H1 (cell line): Measurements from ENCODE around the gene FZD8. TPM values are rescaled to one million over a fixed set of nuclear protein-coding genes. Genes with fewer than 3 reads are reported as not detected.
A peak's percentile ranks its signal among the peaks of the same experiment; 100 is the strongest.

ENCODE experiments used
- CTCF ChIA-PET: fragments of 300-600 bp; sonication (Branson Sonifier 250); formaldehyde crosslinking; loops from one replicate; lab custom pipeline; 2021; ENCODE audit not compliant: partially characterized antibody; lab: Charles Lee
- POLR2A ChIA-PET: fragments of 300-600 bp; sonication (Branson Sonifier 250); formaldehyde crosslinking; loops from one replicate; lab custom pipeline; 2021; ENCODE audit warnings: inconsistent platforms; ENCODE audit not compliant: partially characterized antibody; lab: Charles Lee
- DNase-seq, 2 experiments: peaks; one replicate each; pipeline versions ENCODE4 v3.0.0 to v3.0.0-alpha.2; 2010 to 2022; ENCODE audit warnings: low spot score in 2 of 2, low read depth in 1 of 2, mixed read lengths in 1 of 2
- FAIRE-seq: peaks from 2 replicates; lab custom pipeline; 2011; peaks lifted over from hg19 to GRCh38; lab: Jason Lieb, UNC
- H2AFZ ChIP-seq: 2 replicates; pipeline ENCODE4 v1.8.1; 2012; ENCODE audit warnings: low read length, inconsistent platforms
- H2AK5ac ChIP-seq: 2 replicates; pipeline ENCODE4 v1.6.1; 2013; ENCODE audit warnings: low read depth, low read length
- H2BK120ac ChIP-seq: replicated peaks from 2 replicates; pipeline ENCODE3; 2013; ENCODE audit warnings: low read depth, low read length, inconsistent platforms
- H2BK12ac ChIP-seq: 2 replicates; pipeline ENCODE4 v1.6.1; 2013; ENCODE audit warnings: low read depth, low read length
- H2BK15ac ChIP-seq: 2 replicates; pipeline ENCODE4 v1.6.1; 2013; ENCODE audit warnings: low read length
- H2BK20ac ChIP-seq: 2 replicates; pipeline ENCODE4 v1.6.1; 2013; ENCODE audit warnings: low read length
- H2BK5ac ChIP-seq: 2 replicates; pipeline ENCODE4 v1.6.1; 2013; ENCODE audit warnings: low read depth, low read length
- H3K14ac ChIP-seq: 2 replicates; pipeline ENCODE4 v1.6.1; 2013; ENCODE audit warnings: inconsistent platforms; ENCODE audit not compliant: insufficient read length
- H3K18ac ChIP-seq: 2 replicates; pipeline ENCODE4 v1.6.1; 2013; ENCODE audit warnings: low read length; ENCODE audit errors: extremely low read depth
- H3K23ac ChIP-seq: 2 replicates; pipeline ENCODE4 v1.6.1; 2013; ENCODE audit warnings: inconsistent platforms; ENCODE audit not compliant: insufficient read length
- H3K23me2 ChIP-seq: 2 replicates; pipeline ENCODE4 v1.6.1; 2013; ENCODE audit warnings: low read depth, low read length
- H3K27ac ChIP-seq: 2 replicates; pipeline ENCODE4 v1.6.1; 2011; ENCODE audit warnings: low read depth, low read length, inconsistent platforms
- H3K27me3 ChIP-seq, 4 experiments: replicated peaks in 1 of 4; 1 replicate in 1 of 4; 2 replicates in 3 of 4; pipeline versions ENCODE4 v1.6.1 to v1.8.1; 2011 to 2013; ENCODE audit warnings: low read length in 3 of 4, mild to moderate bottlenecking in 3 of 4, inconsistent platforms in 2 of 4, mixed read lengths in 2 of 4, moderate library complexity in 1 of 4; ENCODE audit not compliant: control insufficient read depth in 3 of 4, insufficient read depth in 3 of 4; ENCODE audit errors: extremely low read depth in 1 of 4
- H3K36me3 ChIP-seq, 4 experiments: 2 replicates each; pipeline versions ENCODE4 v1.6.1 to v1.8.1; 2011 to 2013; ENCODE audit warnings: mild to moderate bottlenecking in 4 of 4, low read length in 3 of 4, moderate library complexity in 2 of 4, control low read depth in 1 of 4, inconsistent platforms in 1 of 4; ENCODE audit not compliant: insufficient read depth in 4 of 4, control insufficient read depth in 2 of 4
- H3K4ac ChIP-seq: replicated peaks from 2 replicates; pipeline ENCODE3; 2013; ENCODE audit warnings: low read length, low read depth, mixed read lengths, inconsistent platforms; ENCODE audit not compliant: insufficient read length
- H3K4me1 ChIP-seq, 4 experiments: replicated peaks in 1 of 4; 1 replicate in 1 of 4; 2 replicates in 3 of 4; pipeline versions ENCODE4 v1.6.1 to v1.8.1; 2011 to 2013; ENCODE audit warnings: low read length in 3 of 4, inconsistent platforms in 2 of 4, mixed read lengths in 1 of 4; ENCODE audit not compliant: insufficient read depth in 4 of 4, control insufficient read depth in 3 of 4
- H3K4me2 ChIP-seq, 2 experiments: 2 replicates each; pipeline versions ENCODE4 v1.6.1 to v1.8.1; 2011 to 2013; ENCODE audit warnings: low read depth in 2 of 2, low read length in 2 of 2, control low read depth in 1 of 2, inconsistent platforms in 1 of 2, mild to moderate bottlenecking in 1 of 2; ENCODE audit not compliant: insufficient read depth in 1 of 2
- H3K4me3 ChIP-seq, 4 experiments: fragments of 200-600, 300-600 bp in 1 of 4; sonication (generic), shearing (Covaris generic), sonication (Bioruptor Twin) in 1 of 4; 2 replicates each; pipeline versions ENCODE4 v1.5.1 to v1.8.1; 2011 to 2016; ENCODE audit warnings: low read length in 4 of 4, low read depth in 3 of 4, control low read depth in 2 of 4, inconsistent platforms in 2 of 4, mild to moderate bottlenecking in 2 of 4, mixed read lengths in 1 of 4, moderate library complexity in 1 of 4; ENCODE audit not compliant: insufficient read depth in 2 of 4; ENCODE audit errors: extremely low read depth in 1 of 4
- H3K56ac ChIP-seq: replicated peaks from 2 replicates; pipeline ENCODE3; 2013; ENCODE audit warnings: low read depth, mild to moderate bottlenecking, mixed read lengths, low read length, inconsistent platforms; ENCODE audit not compliant: insufficient read length
- H3K79me1 ChIP-seq: 2 replicates; pipeline ENCODE4 v1.6.1; 2013; ENCODE audit warnings: low read depth, low read length, control low read depth
- H3K79me2 ChIP-seq, 2 experiments: 2 replicates each; pipeline versions ENCODE4 v1.6.1 to v1.8.1; 2012 to 2013; ENCODE audit warnings: low read length in 2 of 2, mild to moderate bottlenecking in 2 of 2, inconsistent platforms in 1 of 2; ENCODE audit not compliant: insufficient read depth in 2 of 2, control insufficient read depth in 1 of 2
- H3K9ac ChIP-seq, 4 experiments: replicated peaks in 1 of 4; 1 replicate in 1 of 4; 2 replicates in 3 of 4; pipeline versions ENCODE4 v1.6.1 to v1.8.1; 2011 to 2013; ENCODE audit warnings: low read depth in 3 of 4, low read length in 3 of 4, control low read depth in 2 of 4, mild to moderate bottlenecking in 2 of 4, moderate library complexity in 2 of 4, inconsistent platforms in 1 of 4; ENCODE audit errors: extremely low read depth in 1 of 4
- H3K9me3 ChIP-seq, 2 experiments: 2 replicates each; pipeline versions ENCODE4 v1.6.1 to v1.8.1; 2012 to 2013; ENCODE audit warnings: mild to moderate bottlenecking in 2 of 2, moderate library complexity in 2 of 2, control low read depth in 1 of 2, inconsistent platforms in 1 of 2, low read depth in 1 of 2, low read length in 1 of 2, mixed read lengths in 1 of 2; ENCODE audit not compliant: insufficient read depth in 2 of 2
- H4K20me1 ChIP-seq, 2 experiments: replicated peaks in 1 of 2; 2 replicates each; pipeline versions ENCODE3 to v1.8.1; 2011 to 2013; ENCODE audit warnings: inconsistent platforms in 2 of 2, low read length in 2 of 2, mild to moderate bottlenecking in 1 of 2; ENCODE audit not compliant: insufficient read depth in 2 of 2, control insufficient read depth in 1 of 2
- H4K5ac ChIP-seq: 2 replicates; pipeline ENCODE4 v1.6.1; 2013; ENCODE audit warnings: low read length, low read depth, mixed read lengths, inconsistent platforms; ENCODE audit not compliant: insufficient read length
- H4K8ac ChIP-seq: 2 replicates; pipeline ENCODE4 v1.8.0; 2013; ENCODE audit warnings: mild to moderate bottlenecking, moderate library complexity, low read length, inconsistent platforms; ENCODE audit not compliant: insufficient read depth; ENCODE audit errors: extremely low read depth
- H4K91ac ChIP-seq: replicated peaks from 2 replicates; pipeline ENCODE3; 2013; ENCODE audit warnings: low read length, mixed read lengths, inconsistent platforms; ENCODE audit not compliant: insufficient read length
- ASH2L ChIP-seq: fragments of 200-600, 300-600 bp; sonication (generic); IDR thresholded peaks from one replicate; pipeline ENCODE4 v1.7.1; 2017; ENCODE audit warnings: low read length
- BACH1 ChIP-seq: IDR thresholded peaks from 2 replicates; pipeline ENCODE4 v1.6.1; 2012; ENCODE audit warnings: low read length, improper control_type of control experiment
- CBX5 ChIP-seq: fragments of 300-800, 300-1000 bp; sonication (generic); IDR thresholded peaks from 2 replicates; pipeline ENCODE4 v1.7.1; 2016; ENCODE audit warnings: antibody characterized with exemption, low read length, low read depth
- CHD1 ChIP-seq: IDR thresholded peaks from 2 replicates; pipeline ENCODE4 v1.6.1; 2012; ENCODE audit warnings: low read depth, low read length, improper control_type of control experiment
- CHD2 ChIP-seq: IDR thresholded peaks from 2 replicates; pipeline ENCODE4 v1.6.1; 2012; ENCODE audit warnings: low read length, improper control_type of control experiment
- CTBP2 ChIP-seq: IDR thresholded peaks from 2 replicates; pipeline ENCODE4 v1.7.0; 2011; ENCODE audit warnings: borderline replicate concordance, mild to moderate bottlenecking, moderate library complexity, mixed read lengths, low read length; ENCODE audit not compliant: insufficient read depth, insufficient read length
- CTCF ChIP-seq, 3 experiments: IDR thresholded peaks; 1 replicate in 2 of 3; 2 replicates in 1 of 3; pipeline versions ENCODE4 v1.5.1 to v1.6.1; 2011; ENCODE audit warnings: low read length in 3 of 3, mild to moderate bottlenecking in 3 of 3, inconsistent platforms in 2 of 3, low read depth in 1 of 3, moderate library complexity in 1 of 3; ENCODE audit not compliant: insufficient read depth in 1 of 3; ENCODE audit errors: control extremely low read depth in 1 of 3
- EP300 ChIP-seq, 2 experiments: IDR thresholded peaks; 1 replicate in 1 of 2; 2 replicates in 1 of 2; pipeline ENCODE4 v1.6.1; 2011 to 2012; ENCODE audit warnings: low read depth in 2 of 2, low read length in 2 of 2, mild to moderate bottlenecking in 2 of 2, borderline replicate concordance in 1 of 2, inconsistent platforms in 1 of 2, moderate library complexity in 1 of 2
- JUND ChIP-seq: IDR thresholded peaks from 2 replicates; pipeline ENCODE4 v1.6.1; 2011; ENCODE audit warnings: mild to moderate bottlenecking, improper control_type of control experiment, low read length
- POLR2A ChIP-seq, 2 experiments: IDR thresholded peaks; 1 replicate in 1 of 2; 2 replicates in 1 of 2; pipeline ENCODE4 v1.6.1; 2011; ENCODE audit warnings: low read depth in 2 of 2, low read length in 2 of 2, mild to moderate bottlenecking in 2 of 2; ENCODE audit errors: control extremely low read depth in 1 of 2
- SP2 ChIP-seq: IDR thresholded peaks from 2 replicates; pipeline ENCODE4 v1.6.1; 2012; ENCODE audit warnings: mild to moderate bottlenecking, low read length, inconsistent platforms
- ZNF274 ChIP-seq: IDR thresholded peaks from 2 replicates; pipeline ENCODE4 v1.7.0; 2012; ENCODE audit warnings: low read length, borderline replicate concordance; ENCODE audit errors: extremely low read depth
- WGBS, 2 experiments: shearing (Covaris generic) in 1 of 2; methylation state at CpG; one replicate each; pipeline versions ENCODE4 v1.1.6 to v1.1.7; 2013 to 2015; ENCODE audit warnings: low lambda C conversion rate in 2 of 2, mixed read lengths in 2 of 2, inconsistent platforms in 1 of 2, low coverage in 1 of 2, missing lambda C conversion rate in 1 of 2; ENCODE audit not compliant: insufficient replicate concordance in 2 of 2, insufficient coverage in 1 of 2, insufficient read length in 1 of 2; ENCODE audit errors: extremely low coverage in 1 of 2, missing lambda C conversion rate in 1 of 2; 5-methylcytosine and 5-hydroxymethylcytosine counted together
- polyA plus RNA-seq, 7 experiments: library from polyadenylated mRNA; depleted of rRNA in 3 of 7; stranded (reverse) in 5 of 7; unstranded in 2 of 7; fragments of >200 nt in 5 of 7; fragments of 200-250 nt in 2 of 7; gene quantifications; 1 replicate in 5 of 7; 2 replicates in 1 of 7; 4 replicates in 1 of 7; pipeline versions ENCODE4 v1.2.1 to v1.2.3, GENCODE V29; 2011 to 2013; ENCODE audit warnings: missing spikeins in 2 of 7, mixed read lengths in 2 of 7
- total RNA-seq: library from RNA; stranded (reverse); fragmentation: NEBNext Ultra II Directional; extraction: Animal tissue kit (Norgen Biotek cat#: 25700); gene quantifications from 2 replicates; pipeline ENCODE4 v1.2.1, GENCODE V29; 2021

FZD8 gene
- total and polyA plus RNA-seq, 2 of the 8 experiments (the other 6 are each of a cell fraction or from before 2014, with no cell fraction given), result 4.8 to 7.1 TPM

- no peak overlapping the region for H3K23ac ChIP-seq
- H3K18ac ChIP-seq, result no peak overlapping the region
- peaks cover 4 to 8% of the 10 kb centered on the region in 2 experiments for H3K9me3 ChIP-seq
- ChIA-PET CTCF (interaction anchor here (0.6 to 4.5 kb wide), 12 partner anchors 9 to 1168 kb away, joined by 3 to 59 read pairs (median 4); no protein-coding TSS in a partner anchor), POLR2A (interaction anchor here (0.7 kb wide), 1 partner anchor 22 kb away, joined by 3 read pairs; no protein-coding TSS in a partner anchor)
- no peaks in the 10 kb centered on the region; a peak in 1 of 7 replicates for H3K27me3 ChIP-seq
- H2AK5ac ChIP-seq, result no peak overlapping the region
- no peak overlapping the region for H3K9ac ChIP-seq
- no peak overlapping the region for H3K4me2 ChIP-seq
- no peak overlapping the region for H3K27ac ChIP-seq
- no peaks in the 10 kb centered on the region for H3K36me3 ChIP-seq
- H2BK120ac ChIP-seq, result no peak overlapping the region
- no peak overlapping the region for H2BK15ac ChIP-seq
- H3K23me2 ChIP-seq, result no peaks in the 10 kb centered on the region
- H3K4me3 ChIP-seq, result no peak overlapping the region
- H2AFZ ChIP-seq, result no peak overlapping the region
- H4K91ac ChIP-seq, result no peak overlapping the region
- DNase-seq (no peak), FAIRE-seq (no peak)
- WGBS, 2 experiments, result 70% methylated on average over 6 of the region's 6 CpGs; no CpG with 5 or more reads in 1 of the 2 experiments
- H3K4ac ChIP-seq, result no peak overlapping the region
- H4K5ac ChIP-seq, result no peak overlapping the region
- H3K56ac ChIP-seq, result no peak overlapping the region
- H2BK20ac ChIP-seq, result 0 out of 2 replicates have a peak overlapping the region, but pooled peaks have one; percentile 1
- H4K20me1 ChIP-seq, result no peaks in the 10 kb centered on the region
- no peak overlapping the region for H2BK12ac ChIP-seq
- H3K14ac ChIP-seq, result no peak overlapping the region
- no peaks in the 10 kb centered on the region for H3K4me1 ChIP-seq
- H3K79me2 ChIP-seq, result no peaks in the 10 kb centered on the region
- no peak overlapping the region for H4K8ac ChIP-seq
- H3K79me1 ChIP-seq, result no peaks in the 10 kb centered on the region
- H2BK5ac ChIP-seq, result no peak overlapping the region
- TF ChIP-seq CBX5 (no peak), EP300 (IDR thresholded peaks at IDR 0.05; ENCODE audit: borderline replicate concordance in 1 of 2, low read depth in 2 of 2, low read length in 2 of 2) (no peak), ASH2L (no peak), SP2 (no peak), CHD2 (no peak), CTBP2 (no peak), JUND (no peak), ZNF274 (no peak), BACH1 (no peak), CHD1 (no peak), CTCF (IDR thresholded peaks at IDR 0.05; ENCODE audit: control extremely low read depth in 1 of 3, insufficient read depth in 1 of 3, low read depth in 1 of 3, low read length in 3 of 3) (peak; percentile 38 to 53 (median 50); a peak in 3 of 4 replicates), POLR2A (IDR thresholded peaks at IDR 0.05; ENCODE audit: control extremely low read depth in 1 of 2, low read depth in 2 of 2, low read length in 2 of 2) (no peak)
Observed at GRCh38 chr10:35611750-35612149, 30.3 kb downstream of the FZD8 start.
